ENCODE measurements around the gene ABCA13.

Gene ABCA13

DNA sequence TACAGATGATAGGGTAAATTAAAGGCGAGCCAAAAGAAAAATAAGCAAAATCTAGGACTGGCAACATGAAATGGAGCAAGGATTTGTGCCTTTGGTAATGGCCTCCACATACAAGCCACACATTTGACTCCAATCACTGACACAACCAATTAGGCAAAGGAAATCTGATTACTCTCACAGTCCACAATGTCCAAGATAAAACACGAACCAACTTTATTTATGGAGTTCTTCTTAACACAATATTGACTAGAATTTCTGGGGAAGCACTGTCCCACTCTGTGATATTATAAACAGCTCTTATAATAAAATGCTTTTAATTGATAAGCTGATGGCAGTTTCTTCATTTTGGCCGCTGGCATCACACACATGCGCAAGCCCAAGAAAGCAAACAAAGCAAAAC, 334.2 kb downstream of the ABCA13 start:
- DNase-seq (ENCODE audit: low read depth in 1 of 2, low spot score in 1 of 2): no peak

DNA sequence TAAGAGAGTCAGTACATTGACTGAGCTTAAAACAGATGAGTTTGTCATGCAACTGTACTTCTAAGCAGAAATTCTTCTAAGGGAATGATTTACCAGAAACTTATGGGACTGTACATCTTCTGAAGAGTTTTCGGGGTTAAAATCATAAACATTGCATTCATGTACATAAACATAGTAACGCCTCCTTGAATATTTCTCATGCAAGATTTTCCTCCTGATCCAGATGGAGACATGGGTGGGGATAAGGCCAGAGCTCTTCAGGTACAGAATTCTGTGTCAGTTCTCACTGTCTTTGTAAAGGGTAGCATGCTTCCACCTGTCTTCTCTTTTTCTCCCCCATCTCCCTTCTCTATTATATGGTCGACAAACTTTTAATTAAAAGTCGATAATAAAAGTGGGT, 335.3 kb downstream of the ABCA13 start:
- DNase-seq (ENCODE audit: low read depth in 1 of 2, low spot score in 1 of 2): no peak

DNA sequence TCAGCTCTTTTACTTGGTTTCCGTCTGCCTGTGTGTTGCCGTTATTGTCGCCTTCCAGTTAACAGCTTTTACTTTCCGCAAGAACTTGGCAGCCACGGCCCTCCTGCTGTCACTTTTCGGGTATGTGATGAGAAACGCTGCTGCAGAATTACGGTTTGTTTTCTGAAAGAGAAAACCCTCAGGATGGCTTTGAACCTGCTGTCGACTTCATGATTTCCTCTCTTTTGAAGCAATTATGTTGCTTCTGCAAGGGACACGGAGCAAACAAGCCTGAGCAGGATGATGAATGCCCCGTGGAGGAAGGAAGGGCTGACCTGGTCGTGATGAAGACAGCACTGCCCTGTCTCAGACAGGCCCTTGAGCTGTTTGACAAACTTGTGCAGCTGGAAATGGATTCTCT, 339.8 kb downstream of the ABCA13 start:
- DNase-seq (ENCODE audit: low read depth in 1 of 2, low spot score in 1 of 2): no peak

DNA sequence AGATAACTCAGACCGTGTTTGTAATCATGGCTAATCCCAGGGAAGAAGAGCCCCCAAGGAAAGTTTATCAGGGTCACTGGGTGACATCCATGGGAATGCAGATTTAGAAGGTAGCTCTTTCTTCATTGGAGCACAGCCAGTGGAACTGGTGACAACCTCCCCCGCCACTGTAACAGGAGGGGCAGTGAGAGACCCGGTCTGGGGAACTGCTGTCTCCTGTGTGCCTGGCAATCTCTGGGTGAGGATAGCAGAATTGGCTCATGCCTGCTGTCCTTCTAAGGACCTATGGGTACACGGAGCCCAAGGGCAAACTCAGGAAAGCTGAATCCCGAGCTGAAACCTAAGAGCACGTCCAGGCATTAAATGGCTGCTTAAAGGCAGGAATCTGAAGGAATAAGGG, 341.6 kb downstream of the ABCA13 start:
- DNase-seq (ENCODE audit: low read depth in 1 of 2, low spot score in 1 of 2): no peak

DNA sequence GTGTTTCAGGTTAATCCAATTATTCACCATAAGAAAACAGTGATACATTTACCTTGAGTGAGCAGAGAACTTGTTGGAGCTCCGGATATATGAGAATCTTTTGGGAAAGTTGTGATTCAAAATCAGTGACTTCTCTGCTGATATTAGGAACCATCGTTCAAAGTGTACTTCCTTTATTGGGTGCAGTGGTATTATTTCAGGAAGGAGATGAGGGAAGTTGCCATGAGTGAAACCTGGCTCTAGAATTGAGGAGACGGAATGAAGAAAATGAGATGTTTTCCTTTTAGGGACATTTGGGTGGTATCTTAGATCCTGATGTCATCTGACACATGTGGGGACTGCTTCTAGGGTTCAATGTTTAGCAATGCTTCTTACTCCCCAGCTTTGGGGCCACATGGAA, 343.9 kb downstream of the ABCA13 start:
- no peak for DNase-seq (ENCODE audit: low read depth in 1 of 2, low spot score in 1 of 2)

DNA sequence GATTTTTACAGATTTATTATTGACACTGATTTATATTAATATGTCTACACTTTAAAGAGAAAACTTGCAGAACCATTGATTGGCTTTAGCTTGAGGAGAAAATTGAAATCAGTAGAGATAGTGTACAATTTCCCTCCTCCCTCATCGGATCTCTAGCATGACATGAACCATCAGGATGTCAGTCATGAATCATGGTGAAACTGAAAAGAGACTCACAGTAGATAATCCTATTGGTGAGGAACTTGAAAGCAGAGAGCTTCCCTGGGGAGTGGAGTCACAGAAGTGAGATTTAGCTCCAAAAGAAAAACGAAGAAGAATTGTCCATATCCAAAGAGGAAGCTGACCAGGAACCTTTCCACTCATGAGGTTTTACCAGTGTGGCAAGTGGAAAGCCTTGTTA, 346.8 kb downstream of the ABCA13 start:
- no peak for DNase-seq (ENCODE audit: low read depth in 1 of 2, low spot score in 1 of 2)

DNA sequence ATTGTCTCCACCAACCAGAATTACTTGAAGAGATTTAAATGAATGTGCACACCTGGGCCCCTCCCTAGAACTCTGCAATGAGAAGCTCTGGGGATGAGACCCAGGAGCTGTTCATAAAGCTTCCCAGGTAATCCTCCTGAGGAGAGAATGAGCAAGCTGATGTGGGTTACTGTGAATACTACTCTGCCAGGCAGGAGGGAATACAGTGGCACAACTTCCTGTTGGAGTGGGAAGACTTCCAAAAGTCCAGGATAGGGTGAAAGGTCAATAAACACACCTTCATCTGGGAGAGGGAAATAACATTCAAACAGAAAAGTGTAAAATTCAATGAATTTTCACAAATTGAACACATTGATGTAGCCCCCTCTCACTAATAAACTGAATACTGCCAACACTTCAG, 351.4 kb downstream of the ABCA13 start:
- DNase-seq (ENCODE audit: low read depth in 1 of 2, low spot score in 1 of 2): no peak

DNA sequence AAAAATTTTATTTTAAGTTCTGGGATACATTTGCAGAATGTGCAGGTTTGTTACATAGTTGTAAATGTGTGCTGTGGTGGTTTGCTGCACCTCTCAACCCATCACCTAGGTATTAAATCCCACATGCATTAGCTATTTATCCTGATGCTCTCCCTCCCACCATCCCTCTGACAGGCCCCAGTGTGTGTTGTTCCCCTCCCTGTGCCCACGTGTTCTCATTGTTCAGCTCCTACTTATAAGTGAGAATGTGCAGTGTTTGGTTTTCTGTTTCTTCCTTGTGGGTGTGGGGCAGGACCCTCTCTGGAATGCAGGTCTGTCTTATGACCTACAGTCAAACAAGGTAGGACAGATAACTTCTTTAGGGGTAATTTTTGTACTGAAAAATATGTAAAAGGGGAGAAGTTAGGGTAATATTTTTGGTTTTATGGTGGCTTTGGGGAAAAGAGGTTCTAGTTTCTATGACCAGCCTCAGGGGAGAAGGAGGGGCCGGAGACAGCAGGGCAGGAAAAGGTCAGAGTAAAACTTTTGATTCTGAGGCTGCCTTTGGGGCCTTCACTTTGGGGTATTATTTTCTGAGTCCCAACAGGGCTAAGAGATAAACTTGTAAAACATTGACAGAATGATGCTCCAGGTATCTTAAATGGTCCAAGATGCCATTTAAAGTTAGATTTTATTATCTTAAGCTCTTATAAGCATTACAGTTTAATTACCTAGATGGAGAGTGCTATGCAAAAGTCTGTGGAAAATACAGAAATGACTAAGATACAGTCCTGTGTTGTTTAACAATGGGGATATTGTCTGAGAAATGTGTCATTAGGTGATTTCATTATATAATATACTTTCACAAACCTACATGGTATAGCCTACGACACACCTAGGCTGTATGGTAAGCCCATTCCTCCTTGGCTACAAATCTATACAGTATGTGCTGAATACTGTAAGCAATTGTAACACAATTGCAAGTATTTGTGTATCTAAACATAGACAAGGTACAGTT, 354.8 kb downstream of the ABCA13 start:
- no peak for DNase-seq (ENCODE audit: low read depth in 1 of 2, low spot score in 1 of 2)

DNA sequence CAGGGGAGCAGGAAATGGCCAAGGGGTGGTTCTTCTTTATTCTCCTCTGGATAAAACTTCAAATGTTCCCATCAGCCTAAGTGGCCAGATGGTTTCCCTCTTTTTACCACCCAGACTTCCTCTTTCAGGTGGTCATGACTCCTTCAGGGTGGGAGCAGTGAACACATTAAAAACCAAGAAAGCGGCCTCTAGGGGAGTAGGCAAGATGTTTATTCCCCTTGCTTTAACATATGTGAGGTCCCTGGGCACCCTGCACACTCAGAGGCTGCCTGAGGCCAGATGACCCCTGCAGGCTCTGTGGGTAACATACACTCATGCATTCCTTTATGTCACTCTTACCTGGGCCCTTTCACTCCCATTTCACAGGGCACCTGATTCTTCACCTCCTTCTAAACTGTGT, 357.4 kb downstream of the ABCA13 start:
- DNase-seq (ENCODE audit: low read depth in 1 of 2, low spot score in 1 of 2): no peak

DNA sequence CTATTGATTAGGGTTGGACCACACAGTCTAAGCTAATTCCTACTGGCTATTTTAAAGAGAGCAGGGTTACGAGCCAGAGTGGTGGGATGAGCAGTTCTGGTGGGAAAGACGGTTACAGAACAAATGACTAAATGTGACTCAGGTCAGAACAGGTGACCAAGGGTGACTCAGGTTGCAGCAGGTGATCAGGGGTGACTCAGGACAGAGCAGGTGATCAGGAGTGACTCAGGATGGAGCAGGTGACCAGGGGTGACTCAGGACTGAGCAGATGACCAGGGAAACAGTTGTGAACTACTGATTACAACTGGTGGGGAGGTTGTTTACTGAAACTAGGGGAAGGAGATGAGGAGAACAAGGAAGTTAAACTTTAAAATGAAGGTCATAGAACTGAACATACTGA, 366.3 kb downstream of the ABCA13 start:
- DNase-seq (ENCODE audit: low read depth in 1 of 2, low spot score in 1 of 2): no peak

DNA sequence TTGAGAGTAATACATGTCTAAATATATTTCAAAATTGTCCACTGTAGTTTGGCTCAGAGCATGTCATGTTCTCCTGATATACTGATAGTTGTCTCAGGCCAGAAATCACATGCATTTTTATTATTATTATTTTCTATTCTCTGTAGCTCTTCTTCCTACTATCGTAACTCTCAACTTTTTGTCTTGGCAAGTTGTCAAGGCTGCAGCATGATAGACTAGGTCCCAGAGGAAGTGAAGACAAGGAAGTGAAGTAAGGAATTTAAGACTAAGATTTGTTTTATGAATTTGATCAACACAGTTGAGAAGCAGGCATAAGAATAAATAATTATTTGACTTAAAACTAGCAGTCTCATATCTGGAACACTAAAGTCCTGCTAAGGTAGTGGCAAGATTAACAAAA, 369.5 kb downstream of the ABCA13 start:
- DNase-seq (ENCODE audit: low read depth in 1 of 2, low spot score in 1 of 2): no peak

DNA sequence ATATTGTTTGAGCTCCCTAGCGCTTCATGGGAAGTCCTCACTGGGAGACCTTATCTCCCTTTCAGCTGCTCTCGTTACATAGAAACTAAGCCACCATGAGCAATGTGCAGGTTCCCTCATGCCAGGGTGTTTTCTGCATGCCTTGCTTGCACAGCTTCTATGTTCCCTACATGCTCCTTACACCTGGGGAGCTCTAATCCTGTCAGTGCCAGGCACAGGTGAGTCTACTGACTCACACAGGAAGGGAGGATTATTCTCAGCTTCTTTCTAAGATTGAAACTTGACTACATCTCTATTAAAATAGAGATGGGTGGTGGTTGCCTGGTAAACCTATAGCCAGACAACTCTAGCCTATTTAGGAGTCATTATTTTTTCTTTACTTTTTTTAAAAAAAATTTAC, 377.4 kb downstream of the ABCA13 start:
- no peak for DNase-seq (ENCODE audit: low read depth in 1 of 2, low spot score in 1 of 2)

DNA sequence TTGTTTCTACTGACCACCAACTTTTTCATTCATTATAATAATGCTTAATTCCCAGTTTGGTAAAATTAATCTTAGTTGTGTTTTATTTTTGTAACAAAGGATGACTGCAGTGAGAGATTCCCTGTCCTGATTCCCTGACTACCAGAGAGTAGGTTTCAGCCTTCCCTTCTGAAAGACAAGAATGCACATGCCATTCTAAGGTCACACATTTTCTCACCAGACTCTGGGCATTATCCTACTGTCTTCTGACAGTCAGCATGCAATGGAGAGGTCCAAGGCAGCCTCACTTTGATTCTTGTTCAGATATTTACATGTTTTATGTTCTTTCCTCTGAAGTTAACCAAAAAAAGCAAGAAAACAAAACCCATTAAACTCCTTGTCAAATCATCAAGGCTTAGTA, 380.4 kb downstream of the ABCA13 start:
- no peak for DNase-seq (ENCODE audit: low read depth in 1 of 2, low spot score in 1 of 2)

DNA sequence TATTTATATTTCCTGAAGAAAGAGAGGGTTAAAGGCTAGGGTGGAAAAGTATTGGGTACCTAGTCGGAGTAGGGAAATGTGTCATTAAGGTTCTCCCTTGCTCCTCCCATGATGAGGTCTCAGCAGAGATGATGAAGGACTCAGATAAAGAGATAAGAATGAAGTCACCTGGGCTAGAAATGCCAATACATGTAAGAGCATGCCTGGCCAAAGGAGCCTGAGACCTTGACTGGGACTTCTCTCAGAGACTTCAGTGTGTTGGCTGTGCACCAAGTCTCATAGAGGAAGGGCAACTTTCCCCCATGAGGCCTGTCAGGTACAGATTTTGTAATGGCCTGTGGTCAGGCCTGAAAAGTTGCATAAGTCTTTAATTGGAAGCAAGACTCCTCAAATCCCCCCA, 392.1 kb downstream of the ABCA13 start:
- no peak for DNase-seq (ENCODE audit: low read depth in 1 of 2, low spot score in 1 of 2)

DNA sequence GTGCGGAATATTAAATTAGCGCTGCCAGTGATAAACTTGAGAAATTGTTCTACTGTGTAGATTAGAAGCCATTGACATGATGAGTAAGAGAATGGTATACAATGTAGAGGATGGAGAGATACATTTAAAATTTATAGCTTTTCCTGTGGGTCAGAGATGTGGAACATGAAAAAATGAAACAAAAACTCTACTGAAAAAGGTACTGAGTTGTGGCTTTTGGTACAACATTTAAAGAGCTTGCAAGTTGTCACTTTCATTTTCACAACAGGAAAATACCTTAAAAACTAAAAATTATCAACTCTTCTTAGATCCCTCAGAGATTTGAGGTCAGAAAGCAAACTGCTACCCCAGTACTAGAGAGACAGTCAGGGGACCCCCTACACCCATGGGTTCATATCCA, 404.3 kb downstream of the ABCA13 start:
- no peak for DNase-seq (ENCODE audit: low read depth in 1 of 2, low spot score in 1 of 2)

DNA sequence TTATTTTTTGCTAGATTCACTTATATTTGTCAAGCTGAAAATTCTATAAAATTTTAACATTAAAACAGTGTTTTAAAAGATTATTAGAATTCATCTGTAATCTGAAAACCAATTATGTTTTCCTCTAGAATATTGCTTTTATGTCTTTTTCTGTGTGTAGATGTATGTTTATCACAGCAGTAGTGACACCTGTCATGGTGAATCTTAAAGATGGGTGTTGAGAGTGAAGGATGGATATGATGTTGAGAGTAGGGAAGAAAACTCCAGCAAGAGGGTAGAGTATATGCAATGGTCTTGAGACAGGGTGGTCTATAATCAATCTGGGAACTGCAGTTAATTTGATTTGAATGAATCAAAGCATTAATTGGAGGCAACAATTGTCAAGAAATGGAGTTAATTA, 416.2 kb downstream of the ABCA13 start:
- DNase-seq (ENCODE audit: low read depth in 1 of 2, low spot score in 1 of 2): no peak

DNA sequence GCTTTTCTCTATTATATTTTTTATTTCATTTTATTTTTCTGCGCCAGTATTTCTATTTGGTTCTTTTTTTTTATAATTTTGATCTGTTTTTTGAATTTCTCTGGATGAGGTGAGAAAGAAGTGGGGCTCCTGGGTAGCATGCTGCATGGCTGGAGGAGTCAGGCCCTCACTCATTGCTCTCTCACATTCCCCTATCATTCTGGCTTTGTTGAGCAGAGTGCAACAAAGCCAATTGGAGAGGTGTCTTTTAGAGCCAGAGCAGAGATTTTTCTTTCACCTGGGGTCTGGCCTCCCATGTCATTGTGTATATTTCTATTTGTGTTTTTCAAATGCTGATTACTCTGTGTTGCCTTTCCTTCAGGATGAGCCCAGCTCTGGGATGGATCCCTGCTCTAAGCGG, 423.1 kb downstream of the ABCA13 start:
- no peak for DNase-seq (ENCODE audit: low read depth in 1 of 2, low spot score in 1 of 2)

DNA sequence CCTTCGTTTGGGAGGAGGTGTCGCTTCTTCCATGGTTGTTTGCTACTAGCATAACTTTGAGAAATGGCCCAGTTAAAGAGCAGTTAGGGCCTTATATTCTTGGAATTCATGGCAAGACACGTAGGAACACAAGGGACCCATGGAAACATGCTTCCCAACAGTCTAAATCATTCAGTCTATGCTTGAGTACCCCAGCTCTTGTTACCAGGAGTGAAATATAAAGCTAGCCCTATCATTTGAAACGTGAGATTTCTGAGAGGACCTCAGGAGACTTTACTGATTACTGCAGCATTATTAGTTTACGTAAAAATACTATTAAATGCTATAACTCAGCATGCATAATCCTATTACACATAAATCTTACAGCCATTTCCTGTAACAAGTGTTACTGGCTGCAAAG, 424.5 kb downstream of the ABCA13 start:
- no peak for DNase-seq (ENCODE audit: low read depth in 1 of 2, low spot score in 1 of 2)

DNA sequence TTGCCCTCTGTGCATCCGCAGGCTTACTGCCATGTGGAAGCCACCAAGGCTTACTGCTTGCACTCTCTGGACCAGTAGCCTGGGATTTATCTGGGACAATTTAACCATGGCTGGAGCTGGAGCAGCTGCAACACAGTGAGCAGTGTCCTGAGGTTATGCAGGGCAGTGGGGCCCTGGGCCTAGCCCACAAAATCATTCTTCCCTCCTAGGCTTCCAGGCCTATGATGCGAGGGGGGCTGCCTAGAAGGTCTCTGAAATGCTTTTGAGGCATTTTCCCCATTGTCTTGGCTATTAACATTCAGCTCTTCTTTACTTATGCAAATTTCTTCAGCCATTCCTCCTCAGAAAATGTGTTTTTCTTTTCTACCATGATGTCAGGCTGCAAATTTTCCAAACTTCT, 439.4 kb downstream of the ABCA13 start:
- DNase-seq (ENCODE audit: low read depth in 1 of 2, low spot score in 1 of 2): no peak

DNA sequence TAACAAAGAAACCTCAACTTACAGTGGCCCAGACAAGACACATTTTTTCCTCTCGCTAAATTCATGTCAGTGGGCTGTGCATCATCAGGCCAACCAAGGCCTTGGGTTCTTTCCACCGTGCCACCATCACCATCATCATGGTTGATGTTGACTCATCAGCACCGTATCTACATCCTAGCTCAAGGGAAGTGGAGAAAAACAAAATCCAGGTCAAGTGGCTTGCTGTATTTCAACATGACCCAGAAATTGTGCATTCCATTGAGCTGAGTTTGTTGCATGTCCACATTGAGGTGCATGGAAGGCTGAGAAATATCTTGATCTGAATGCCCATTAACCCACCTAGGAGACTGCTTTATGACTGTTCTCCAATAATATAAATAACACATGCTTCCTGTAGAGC, 440.7 kb downstream of the ABCA13 start:
- no peak for DNase-seq (ENCODE audit: low read depth in 1 of 2, low spot score in 1 of 2)

DNA sequence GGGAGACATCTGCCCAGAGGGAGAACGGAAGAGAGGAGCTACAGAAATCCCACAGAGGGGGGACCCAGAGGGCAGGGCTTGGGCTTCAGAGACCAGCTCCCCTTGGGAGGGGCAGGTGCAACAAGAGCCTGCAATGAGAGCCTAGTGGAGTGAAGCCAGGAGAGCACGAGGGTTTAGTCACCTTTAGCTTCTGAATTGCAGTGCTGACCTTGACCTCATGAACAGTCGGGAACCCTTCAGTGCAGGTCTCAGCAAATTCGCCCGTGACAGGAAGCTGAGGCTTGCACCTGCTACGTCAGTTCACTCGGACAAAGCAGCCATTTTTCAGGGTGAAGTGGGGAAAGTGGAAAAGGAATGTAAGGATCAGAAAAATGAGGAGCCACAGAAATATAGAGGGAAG, 446.2 kb downstream of the ABCA13 start:
- no peak for DNase-seq (ENCODE audit: low read depth in 1 of 2, low spot score in 1 of 2)

DNA sequence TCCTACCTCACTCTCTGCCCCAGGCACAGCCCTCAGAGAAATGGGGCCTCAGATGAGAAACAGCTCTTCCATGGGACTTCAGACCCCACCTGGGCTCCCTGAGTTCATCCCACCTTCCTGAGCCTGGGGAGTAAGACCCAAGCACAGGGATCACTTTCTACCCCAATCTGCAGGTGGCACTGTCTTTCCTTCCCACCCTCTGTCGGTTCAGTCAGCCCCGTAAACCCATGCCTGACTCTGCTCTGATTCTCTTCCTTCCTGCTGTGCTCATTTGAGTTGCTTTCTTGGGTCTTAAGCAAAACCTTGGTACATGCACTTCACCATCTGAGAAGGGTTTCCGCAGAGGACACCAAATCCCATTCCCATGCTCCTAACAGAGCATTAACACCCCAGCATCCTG, 446.7 kb downstream of the ABCA13 start:
- DNase-seq (ENCODE audit: low read depth in 1 of 2, low spot score in 1 of 2): no peak

DNA sequence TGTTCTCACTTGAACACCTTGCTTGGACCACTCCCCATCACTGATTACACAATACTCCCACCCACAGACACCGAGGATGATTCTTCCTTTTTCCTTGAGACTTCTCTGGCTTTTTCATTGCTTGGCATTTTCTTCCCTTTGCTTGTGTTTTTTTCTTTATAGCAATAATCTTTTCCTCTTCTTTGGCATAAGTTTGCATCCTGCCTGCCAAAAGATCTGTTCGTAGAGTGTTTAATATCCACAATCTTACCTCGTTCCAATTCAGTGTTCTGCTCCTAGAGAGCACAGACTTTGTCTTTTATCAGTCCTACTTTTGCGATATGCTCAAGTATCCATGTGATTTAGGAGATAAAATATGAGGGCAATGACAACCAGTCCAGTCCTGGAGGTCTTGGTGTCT, 449.8 kb downstream of the ABCA13 start:
- DNase-seq (ENCODE audit: low read depth in 1 of 2, low spot score in 1 of 2): no peak
